GM12872 (cell line): ENCODE measurements around the gene CPSF3.

Source experiments
- CTCF ChIP-seq: IDR thresholded peaks from 3 replicates; pipeline ENCODE4 v1.5.1; 2011; ENCODE audit warnings: low read depth, mild to moderate bottlenecking, low read length, moderate library complexity; ENCODE audit not compliant: insufficient read depth

The CPSF3 gene

DNA sequence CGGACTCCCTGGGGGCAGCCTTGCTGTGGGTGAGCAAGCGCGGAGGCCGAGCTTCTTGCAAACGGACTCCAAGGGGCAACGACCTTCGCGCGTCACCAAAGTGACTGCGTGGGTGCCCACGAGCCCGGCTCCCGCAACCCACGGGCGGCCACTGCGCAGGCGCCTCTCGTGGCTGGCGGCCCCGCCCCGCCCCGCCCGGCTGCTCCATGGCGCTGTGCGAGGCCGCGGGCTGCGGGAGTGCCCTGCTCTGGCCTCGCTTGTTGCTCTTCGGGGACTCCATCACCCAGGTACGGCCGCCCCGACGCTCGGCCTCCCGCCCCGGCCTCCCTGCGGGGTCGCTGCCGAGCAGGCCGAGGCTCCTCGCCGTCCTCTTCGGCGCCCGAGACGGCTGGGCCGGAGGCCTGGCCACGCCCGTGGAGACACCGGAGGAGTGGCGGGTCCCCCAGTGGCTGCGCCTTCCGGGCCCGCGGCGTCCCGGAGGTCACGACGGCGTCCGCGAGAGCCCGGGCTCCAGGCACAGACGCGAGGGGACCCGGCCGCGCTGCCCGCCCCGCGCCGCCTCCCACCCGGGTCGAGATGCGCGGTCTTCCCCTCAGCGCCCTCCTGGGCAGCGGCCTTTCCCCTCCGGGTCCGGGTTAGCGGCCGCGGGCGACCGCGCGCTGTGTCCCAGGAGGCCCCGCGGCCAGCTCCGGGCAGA, 51.1 kb downstream of the CPSF3 start, which contains the start of gene IAH1:
IAH1 (plus strand) TSS at position 191 of the 697 bp plus-strand sequence; CDS start at position 207, 16 bp downstream.
- TF ChIP-seq CTCF, result 0 out of 3 replicates have a peak, but pooled peaks have one; percentile 0

DNA sequence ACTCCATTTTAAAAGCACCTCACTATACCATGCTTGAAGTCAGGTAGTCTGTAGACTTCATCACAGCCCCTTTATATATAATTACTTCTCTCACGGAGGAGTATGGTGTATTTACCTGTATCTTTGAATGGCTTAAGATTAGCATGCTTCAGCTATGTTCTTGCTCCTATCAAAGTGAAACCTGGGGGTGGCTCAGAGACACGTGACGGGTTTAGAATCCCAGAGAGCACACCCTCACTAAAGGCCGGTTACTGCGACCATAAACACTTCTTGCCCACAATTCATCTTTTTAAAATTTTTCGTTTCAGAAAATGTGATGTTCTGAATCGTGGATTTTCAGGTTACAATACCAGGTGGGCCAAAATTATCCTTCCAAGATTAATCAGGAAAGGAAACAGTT, 54.5 kb downstream of the CPSF3 start:
- TF ChIP-seq CTCF, result no peak

GRCh38 chr2:9478526-9478925, 55.1 kb downstream of the CPSF3 start:
- no peak for TF ChIP-seq CTCF

DNA sequence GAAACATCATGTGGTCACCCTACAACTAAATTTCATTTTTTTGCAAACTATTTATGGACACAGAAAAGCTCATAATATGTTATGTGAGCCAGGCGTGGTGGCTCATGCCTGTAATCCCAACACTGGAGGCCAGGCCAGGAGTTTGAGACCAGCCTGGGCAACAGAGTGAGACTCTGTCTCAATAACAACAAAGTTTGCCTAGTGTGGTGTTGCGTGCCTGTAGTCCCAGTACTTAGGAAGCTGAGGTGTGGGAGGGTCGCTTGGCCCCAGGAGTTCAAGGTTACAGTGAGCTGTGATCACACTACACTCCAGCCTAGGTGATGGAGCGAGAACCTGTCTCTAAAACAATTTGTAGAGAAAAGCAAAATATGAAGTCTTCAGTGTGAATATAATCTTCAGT, 56.7 kb downstream of the CPSF3 start:
- no peak for TF ChIP-seq CTCF

GRCh38 chr2:9483107-9483506, 59.7 kb downstream of the CPSF3 start:
- no peak for TF ChIP-seq CTCF

- TF ChIP-seq CTCF, result no peak
Measured at GRCh38 chr2:9484533-9484932, 61.1 kb downstream of the CPSF3 start.

DNA sequence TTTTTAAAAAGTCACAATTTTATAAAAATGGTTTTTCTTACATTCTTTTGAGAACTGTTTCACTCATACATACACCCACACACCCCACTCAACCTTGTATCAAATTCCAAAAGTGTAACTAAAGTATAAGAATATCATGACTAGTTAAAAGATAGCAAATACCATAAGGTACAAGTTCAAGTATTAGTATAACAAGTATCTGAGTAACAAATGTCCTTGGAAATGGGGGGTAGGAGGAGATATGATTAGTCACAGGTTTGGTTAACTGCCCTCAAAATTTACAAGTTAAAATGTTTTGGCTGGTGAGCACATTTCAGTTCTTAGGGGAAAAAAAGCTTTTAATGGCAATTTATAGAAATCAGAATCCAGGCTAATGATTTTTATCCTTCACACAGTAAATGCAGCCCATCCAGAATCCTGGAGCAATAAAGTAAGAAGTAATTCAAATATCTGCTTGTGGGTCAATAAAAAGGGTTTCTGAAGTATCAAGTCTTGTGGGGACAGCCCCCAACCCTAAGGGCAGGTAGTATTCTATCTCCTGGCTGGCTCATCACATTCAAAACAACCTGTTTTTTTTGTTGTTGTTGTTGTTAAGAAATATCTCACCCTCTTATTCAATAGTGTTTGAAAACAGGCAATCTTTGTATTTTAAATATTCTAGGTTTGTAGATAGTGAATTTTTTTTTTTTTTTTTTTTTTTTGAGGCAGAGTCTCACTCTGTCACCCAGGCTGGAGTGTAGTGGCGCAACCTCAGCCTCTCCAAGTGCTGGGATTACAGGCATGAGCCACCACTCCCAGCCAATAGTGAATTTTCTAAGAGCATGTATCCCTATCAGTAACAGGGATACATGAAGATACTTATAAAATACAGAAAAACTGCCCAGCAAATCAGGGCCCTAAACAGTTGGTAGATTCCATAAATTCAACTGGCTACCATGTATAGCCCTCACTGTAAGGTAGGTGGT, 65.4 kb downstream of the CPSF3 start:
- no peak for TF ChIP-seq CTCF
